Limb (tissue), 2 donors: ENCODE results near the gene ESRP2.

Experiments used
- DNase-seq, 2 donors: peaks; one replicate each; pipeline ENCODE4 v3.0.0-alpha.2; 2016; ENCODE audit errors: extremely low spot score in 2 of 2

Gene ESRP2

DNA sequence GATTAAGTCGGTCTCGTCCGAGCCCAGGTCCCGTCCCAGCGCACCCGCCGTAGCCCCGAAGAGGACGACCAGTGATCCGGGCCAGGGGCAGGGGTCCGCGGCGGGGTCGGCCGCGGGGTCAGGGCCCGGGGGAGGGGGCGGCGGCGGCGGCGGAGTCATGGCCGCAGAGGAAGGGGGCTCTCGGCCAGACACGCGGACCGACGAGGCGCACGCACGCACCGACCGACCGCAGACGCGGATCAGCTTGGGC is at the start of gene ESRP2:
Gene ESRP2 (minus strand): TSS at position 241 of the 250 bp plus-strand sequence. CDS start 82 bp downstream, at position 159.
- DNase-seq = no peak

DNA sequence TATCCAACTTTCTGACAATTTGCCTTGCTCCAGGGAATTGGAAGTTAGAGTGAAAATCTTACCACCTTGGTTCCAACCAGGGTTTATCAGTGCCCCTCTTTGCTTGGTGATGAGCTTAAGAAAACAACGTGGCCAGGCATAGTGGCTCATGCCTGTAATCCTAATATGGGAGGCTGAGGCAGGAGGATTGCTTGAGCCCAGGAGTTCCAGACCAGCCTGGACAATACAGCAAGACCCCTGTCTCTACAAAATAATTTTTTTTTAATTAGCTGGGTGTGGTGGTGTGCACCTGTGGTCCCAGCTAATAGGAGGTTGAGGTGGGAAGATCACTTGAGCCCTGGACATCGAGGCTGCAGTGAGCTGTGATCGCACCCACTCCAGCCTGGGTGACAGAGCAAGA is 49.8 kb upstream of the ESRP2 start:
- DNase-seq = no peak

DNA sequence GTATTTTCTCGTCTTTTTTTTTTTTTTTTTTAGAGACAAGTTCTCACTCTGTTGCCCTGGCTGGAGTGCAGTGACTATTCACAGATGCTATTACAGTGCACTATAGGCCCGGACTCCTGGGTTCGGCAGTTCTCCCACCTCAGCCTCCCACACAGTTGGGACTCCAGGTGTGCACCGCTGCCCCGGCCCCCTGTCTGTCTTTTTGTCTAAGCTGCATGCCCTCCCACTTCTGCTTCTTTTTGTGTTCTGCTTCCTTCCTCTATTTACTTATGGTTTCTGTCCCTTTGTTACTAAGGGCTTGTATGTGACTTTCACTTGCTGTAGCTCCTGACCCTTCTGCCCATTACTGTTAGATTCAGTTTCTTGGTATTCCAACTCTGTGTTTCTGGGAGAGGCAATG is 48.9 kb upstream of the ESRP2 start:
- no peak for DNase-seq

DNA sequence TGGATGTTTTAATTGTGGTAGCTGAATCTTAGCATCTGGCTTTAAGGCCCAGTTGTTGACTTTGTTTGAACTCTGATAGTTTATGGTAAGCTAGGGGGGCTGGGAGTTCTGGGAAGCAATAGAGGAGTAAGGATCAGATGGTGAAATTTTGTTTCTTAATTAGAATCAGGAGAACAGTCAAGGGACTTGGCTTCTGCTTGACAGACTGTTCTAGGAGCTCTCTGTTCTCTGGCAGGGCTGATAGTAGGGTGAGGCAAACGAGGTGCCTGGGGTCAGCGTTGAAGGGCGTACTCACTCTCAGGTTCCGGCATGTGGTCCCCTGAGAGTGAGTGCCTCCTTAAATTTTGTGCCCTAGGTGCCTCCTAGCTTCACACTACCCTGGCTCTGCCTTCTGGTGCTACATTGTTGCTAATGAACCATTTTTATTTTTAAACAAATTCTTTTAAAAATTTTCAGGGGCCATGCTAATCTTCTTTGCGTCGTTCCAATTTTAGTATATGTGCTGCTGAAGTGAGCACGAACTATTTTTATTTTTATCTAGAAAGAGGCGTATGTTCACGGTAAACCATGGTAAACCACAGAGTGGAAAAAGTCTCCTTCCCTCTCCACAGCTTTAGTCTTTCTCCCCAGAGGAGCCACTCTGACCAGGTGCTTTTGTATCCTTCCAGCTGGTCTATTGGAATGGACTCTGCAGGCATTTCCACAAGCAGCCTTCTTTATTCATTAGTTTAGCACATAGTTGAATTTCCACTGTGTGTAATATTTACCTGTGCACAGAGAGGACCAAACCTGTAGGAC is 48.1 kb upstream of the ESRP2 start:
- DNase-seq = no peak

DNA sequence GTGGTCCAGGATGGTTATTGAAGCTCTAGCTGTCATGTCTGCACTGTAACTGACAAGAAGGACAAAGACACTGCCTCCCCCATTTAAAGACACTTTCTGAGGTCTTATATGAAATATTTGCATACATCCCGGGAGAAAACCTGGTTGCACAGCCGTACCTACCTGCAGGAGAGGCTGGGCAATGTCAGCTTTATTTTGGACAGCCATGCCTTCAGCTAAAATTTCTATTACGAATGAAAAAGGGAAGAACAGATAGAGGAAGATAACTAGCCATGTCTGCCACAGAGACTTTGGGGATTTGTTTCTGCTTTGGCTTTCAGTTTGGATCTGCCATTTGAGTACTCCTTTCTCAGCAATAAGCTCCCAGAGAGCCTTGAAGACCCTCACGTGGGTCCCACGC is 47.4 kb upstream of the ESRP2 start:
- no peak for DNase-seq

DNA sequence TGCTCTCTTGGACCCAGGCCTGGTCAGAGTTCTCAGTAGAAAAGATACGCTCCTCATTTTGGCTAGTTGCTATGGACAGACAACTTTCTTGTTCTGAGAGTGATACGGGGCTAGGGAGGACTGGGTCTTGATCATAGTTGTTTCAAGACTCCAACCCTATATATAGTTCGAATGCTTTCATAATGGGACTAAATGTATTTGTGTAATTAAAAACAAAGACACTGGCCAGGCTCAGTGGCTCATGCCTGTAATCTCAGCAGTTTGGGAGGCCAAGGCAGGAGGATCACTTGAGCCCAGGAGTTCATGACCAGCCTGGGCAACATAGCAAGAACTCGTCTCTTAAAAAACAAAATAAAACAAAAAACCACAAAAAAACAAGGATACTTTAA is 46.1 kb upstream of the ESRP2 start:
- no peak for DNase-seq

DNA sequence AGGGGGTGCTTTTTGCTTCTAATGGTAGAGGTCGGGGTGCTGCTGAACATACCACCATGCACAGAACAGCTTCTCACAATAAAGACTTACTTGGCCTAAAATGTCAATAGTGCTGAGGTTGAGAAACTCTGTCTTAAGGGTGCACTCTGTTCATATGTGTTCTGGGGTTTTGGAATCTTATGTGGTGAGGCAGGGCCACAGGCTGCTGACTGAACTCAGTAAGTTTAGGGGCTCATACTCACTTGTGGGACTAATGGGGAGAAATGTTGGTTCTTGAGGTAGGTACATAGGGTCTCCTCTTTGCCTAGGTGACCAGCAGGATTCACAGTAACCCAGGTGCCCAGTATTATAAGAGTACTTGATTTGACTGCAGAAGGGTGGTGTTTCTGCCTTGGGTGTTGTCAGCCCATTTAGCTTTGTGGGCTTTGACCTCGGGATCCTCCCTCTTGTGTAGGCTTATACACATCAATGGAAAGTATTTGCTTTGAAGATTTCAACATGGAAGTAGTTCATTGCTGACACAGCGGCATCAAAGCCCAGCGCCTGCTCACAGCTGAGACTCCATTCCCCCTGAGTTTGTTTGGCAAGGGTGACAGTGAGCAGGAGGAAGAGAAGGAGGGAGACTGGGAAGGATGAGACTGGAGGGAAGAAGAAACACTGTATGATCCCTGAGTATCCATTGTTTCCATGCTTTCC is 45.6 kb upstream of the ESRP2 start:
- DNase-seq = no peak

DNA sequence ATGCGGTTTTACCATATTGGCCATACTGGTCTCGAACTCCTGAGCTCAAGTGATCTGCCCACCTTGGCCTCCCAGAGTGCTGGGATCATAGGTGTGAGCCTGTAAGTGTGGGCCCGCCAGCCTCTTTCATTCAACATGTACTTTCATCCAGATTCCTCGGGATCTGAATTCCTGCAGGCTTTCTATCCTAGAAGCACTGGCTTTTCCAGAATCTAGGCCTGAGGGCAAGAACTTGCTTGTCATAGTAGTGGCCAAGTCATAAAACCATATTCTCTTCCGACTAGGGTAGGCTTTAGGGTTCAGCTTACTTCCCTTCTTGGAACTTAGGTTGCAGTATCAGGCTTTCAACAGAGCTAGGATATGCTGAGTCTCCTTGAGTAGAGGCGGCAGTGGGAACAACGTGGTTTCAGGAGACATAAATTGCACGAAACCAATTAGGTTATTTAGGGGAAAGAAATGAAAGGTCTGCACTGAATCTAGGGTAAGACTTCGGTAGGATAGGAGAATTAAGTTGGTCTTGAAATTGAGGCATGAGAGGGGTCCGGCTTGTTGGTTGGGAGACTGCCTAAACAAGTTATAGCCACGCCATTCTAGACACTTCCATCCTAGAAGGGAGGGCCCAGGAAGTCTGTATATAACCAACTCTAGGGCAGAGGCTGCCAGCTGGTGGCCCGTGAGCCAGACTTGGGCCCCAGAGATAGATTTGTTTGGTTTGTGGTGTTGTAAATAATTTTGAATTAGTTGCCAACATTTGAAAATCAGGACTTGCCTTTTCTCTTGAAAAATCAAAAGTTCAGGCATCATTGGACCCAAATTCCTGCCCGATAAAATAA is 44.0 kb upstream of the ESRP2 start:
- no peak for DNase-seq

DNA sequence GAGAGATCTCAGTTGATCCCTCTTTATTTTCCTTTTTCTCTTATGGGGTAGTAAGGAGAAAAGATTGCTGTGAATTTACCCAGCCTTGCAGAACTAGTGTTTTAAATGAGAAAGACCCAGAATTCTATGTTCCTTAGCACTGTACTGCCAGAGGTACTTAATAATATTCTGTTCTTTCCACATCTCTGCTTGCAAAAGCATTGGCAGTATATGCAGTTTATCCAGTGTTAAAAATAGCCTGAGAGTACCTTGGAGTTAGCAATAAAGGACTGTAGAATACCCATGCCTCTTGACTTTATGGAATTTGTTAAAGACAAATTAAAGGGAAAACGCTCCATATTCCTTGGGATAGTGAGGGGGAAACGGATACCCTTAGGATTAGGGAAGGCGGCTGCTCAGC is 40.3 kb upstream of the ESRP2 start:
- DNase-seq = no peak

DNA sequence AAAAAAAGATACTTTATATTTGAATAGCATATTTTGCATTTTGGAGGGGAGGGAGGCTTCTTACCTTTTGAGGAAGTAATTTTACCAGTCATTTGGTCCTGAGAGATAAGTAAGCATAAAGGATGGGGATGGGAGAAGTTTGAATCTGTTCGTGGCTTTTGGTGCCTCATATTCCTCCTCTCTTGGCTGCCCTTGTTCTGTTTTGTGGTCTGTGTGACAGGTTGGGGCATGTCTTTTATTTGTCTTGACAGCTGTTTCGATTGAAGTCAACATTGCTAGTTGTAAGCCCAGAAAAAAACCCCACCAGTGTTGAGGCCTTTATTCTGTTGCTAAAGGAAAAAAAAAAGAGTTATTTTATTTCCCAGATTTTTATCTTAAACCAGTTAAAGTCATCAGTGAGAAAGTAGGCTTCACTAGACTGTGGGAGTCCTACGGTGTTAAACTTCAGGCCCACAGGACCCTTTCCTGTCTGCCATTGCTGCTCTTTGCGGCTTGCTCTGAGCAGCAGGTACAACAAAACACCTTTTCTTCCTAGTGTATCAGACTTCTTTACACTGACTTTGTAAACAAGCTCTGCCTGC is 39.8 kb upstream of the ESRP2 start:
- no peak for DNase-seq

DNA sequence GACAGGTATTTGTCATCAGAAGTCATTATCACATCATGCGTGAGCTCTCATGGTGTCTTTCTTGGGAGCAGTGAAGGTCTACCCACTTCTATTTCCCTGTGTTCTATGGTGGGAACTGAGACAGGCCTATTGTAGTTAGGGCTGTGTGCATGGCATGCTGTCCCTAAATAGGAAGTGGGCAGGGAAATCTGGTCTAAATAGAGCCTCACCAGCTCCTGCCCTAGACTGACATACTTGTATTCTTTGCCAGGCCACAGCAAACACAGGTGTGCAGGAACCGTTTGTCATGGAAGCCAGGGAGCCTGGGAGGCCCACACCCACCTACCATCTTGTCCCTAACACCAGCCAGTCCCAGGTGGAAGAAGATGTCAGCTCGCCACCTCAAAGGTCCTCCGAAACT is 38.5 kb upstream of the ESRP2 start:
- DNase-seq = no peak

DNA sequence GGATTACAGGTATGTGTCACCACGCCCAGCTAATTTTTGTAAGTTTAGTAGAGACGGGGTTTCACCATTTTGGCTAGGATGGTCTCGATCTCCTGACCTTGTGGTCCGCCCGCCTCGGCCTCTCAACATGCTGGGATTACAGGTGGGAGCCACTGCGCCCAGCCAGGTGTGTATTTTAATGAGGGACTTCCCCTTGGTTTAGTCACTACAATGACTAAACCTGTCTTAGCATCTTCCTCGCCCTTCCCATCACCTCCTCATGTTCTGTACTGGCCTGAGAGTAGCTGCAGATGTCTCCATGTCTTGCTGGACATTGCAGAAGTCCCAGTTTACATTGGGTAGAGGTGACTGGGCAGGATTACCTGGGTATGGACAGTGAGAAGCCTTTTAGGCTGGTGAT is 38.0 kb upstream of the ESRP2 start:
- no peak for DNase-seq

DNA sequence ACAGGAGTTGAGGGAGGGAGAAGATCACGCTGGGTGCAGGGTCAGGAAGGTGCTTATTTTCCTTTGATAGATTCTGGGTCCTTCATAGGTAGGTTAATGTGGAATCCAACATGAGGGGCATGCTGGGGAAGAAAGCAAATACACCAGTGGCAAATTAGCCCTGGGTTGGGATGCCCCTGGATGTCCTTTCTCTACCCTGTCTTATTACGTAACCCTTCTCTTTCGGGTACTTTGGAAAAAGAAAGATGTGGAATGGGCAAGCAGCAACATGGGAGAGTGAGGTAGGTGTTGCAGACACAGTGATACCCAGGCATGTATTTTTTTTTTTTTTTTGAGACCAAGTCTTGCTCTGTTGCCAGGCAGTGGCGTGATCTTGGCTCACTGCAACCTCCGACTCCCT is 37.5 kb upstream of the ESRP2 start:
- no peak for DNase-seq

DNA sequence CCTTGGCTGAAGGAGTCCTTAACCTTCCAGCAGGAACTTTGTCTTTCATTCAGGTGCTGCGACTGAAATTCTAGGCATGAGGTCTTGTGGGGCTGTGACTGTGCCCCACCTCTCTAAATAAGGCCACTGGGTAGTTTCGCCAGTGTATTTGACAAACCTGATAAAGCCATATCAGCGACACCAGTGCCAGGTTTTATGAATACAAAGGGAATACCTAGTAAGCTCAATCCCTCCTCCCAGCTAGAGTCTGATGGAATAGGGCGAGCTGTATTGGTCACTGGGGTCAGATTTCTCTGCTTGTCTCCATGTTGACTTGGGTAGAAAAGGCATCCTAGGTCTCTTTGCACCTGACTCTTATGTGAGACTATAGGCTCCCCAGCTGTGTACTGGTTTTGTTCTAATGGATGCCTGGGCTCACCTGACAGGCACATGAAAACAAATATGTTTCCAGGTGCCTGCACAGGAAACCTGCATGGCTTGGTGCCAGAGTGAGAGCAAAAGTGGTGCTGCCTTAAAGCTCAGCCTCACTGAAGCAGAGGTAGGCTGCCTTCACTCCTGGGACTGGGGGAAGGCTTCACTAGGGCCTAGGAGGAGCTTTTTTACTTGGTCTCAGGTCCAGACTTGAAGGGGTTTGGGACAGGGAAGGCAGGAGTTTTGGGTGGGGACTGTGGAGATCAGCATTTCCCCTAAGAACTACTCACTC is 36.7 kb upstream of the ESRP2 start:
- no peak for DNase-seq

DNA sequence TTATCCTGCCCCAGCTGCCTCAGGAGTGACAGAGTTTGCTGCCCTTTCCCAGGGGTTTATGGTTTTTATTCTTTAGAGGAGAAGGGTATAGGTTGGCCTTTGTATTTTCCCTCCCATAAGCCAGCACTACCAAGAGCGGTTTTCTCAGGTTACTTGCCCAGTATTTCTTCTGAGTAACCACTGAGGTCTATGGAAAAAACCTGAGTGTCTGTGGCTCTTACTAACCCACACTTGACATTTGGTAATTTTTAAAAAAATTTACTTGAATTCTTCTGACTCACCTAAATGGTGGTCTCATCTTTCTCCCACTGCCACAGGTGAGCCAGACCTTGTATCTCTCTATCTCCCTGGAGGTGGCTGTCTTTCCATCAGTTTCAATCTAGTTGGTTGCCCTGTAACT is 34.4 kb upstream of the ESRP2 start:
- DNase-seq = no peak

DNA sequence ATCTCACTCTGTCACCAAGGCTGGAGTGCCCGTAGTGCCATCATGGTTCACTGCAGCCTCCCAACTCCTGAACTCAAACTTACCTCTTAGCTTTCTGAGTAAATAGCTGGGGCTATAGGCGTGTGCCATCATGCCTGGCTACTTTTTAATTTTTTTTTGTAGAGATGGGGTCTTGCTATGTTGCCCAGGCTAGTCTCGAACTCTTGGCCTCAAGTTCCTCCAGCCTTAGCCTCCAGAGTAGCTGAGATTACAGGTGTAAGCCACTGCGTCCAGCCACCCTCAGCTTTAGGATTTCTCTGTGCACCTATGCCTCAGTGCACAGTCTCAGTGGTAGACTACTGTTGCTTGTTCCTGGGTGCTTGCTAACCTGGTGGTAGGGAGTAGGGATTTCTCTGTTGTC is 33.9 kb upstream of the ESRP2 start:
- no peak for DNase-seq

DNA sequence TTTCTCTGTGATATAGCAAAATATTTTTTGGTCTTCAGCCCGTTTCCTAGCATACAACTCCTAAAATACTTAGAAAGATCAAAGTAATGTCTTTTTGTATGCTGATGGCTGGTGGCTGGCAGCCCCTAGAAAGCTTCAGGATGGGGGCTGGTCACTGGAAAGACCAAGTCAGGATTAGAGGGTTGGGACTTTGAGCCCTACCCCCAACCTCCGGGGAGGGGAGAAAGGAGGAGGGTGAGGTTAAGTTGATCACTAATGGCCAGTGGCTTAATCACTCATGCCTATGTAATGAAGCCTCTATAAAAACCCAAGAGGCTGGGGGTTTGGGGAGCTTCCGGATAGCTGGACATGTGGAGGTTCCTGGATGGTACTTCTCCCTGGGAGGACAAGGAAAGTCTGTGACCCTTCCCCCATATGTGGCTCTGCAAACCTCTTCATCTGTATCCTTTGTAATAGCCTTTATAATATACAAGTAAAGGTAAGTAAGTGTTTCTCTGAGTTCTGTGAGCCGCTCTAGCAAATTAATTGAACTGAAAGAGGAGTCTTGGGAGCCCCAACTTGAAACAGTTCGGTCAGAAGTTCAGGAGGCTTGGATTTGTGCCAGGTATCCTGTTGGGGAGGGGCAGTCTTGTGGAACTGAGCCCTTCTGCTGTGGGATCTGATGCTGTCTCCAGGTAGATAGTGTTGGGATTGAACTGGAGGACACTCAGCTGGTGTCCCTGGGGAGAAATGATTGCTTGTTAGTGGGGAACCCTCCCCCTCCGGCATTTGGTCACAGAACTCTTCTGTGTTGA is 31.9 kb upstream of the ESRP2 start:
- peak in 1 of 2 donors; percentile 42 for DNase-seq

DNA sequence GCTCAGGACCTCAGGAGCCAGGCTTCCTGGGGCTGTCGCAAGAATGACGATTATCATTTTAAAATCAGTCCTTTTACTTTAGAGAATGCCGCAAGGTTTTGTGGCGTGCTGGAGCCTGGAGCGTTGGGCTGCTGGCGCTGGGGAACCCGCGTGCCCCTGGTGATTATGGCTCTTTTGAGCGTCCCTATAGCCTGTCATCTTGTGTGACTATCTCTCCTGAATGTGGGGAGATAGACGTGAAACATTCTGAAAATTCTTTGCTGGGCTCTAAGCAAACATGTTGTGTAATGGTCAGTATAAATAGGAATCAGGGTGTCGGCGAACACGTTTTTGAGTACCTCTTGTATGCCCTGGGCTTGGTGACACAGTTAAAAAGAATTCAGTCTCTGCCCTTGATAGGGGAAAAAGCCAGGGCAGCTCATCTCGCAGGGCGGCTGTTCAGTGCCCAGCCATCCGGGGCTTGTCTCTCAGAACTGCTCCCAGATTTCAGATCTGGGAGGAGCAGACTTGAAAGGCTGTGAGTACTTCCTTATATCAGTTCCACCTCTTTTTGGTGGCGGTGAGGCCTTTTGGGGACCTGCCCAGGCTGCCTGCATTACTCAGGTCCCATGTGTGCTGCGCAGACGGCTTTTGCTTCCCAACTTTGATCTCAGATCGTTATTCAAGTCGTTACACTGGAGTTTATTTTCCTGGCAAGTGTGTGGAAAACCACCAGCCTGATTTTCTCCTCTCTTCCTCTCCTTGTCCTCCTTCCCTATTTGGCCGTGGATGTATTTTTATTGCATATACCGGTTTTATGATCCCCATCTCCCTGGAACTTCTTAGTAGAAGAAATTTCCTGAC is 29.4 kb upstream of the ESRP2 start:
- DNase-seq = peak in 1 of 2 donors; percentile 45

DNA sequence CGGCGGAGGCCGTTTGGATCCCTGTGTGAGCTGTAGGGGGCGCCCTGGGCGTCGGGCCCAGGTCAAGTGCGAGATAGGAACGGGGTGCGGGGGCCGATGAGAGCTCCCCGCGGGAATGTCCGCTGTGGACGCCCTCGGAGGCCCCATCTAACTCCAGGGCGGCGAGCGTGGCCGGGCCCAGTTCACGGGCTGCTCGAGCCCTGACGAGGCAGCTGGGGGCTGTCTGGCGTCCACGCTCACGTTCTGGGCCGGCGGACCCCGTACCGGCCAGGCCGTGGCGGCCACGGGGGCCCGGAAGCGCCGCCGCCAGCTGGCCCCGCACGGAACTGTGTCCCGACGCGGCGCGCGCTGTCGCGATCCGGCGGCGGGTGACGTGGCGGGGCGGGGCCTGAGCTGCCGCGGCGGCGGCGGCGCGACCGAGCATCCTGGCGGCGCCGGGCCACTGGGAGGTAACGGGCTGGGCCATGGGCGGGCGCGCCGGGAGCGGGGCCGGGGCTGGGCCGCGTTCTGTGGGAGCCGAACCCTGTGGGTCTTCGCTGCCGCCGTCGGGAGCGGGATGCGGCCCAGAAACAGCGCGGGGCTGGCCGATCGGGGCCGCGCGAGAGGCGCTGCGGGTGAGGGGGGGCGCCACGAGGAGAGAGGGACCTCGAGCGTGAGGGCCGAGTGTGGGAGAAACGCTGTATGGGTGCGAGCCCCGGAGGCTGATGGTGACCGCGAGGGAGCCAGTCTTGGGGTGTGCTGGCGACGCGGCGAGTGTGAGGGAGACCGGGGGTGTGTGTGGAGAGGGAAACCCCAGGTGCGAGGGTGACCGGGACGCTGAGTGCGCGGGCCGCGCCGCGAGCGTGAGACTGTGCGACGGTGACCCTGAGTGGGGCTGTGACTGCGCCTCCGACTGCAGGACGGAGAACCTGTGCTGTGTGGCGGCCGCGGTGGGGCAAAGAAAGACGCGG is 28.5 kb upstream of the ESRP2 start, which contains the start of gene SLC7A6:
Gene SLC7A6 (plus strand): TSS at position 399 of the 950 bp plus-strand sequence. CDS start 10,201 bp downstream, outside the sequence.
- peak; percentile 46 to 86 for DNase-seq
